ENCODE measurements around the gene HNRNPA2B1.

GRCh38 chr7:26179422-26179821 is 21.1 kb downstream of the HNRNPA2B1 start:
- no peak for TF ChIP-seq POLR2A (IDR thresholded peaks at IDR 0.05)
- no peak for TF ChIP-seq CTCF (IDR thresholded peaks at IDR 0.05)

Measured in sigmoid colon (tissue), 3 donors.